HCT116 (cell line): Measurements from ENCODE around the gene TGDS.

Experiments used
- CBX3 ChIP-seq: IDR thresholded peaks from 2 replicates; pipeline ENCODE4 v1.6.1; 2012; ENCODE audit warnings: low read depth
- EZH2 ChIP-seq: fragments of 200-600 bp; sonication (generic); IDR thresholded peaks from 2 replicates; pipeline ENCODE4 v1.6.1; 2017; ENCODE audit warnings: antibody characterized with exemption, mixed run types
- EZH2phosphoT487 ChIP-seq: fragments of 200-600 bp; IDR thresholded peaks from 2 replicates; pipeline ENCODE4 v1.6.1; 2018; ENCODE audit warnings: antibody characterized with exemption, borderline replicate concordance
- JUND ChIP-seq: IDR thresholded peaks from 2 replicates; pipeline ENCODE4 v1.6.1; 2012
- POLR2A ChIP-seq: IDR thresholded peaks from 2 replicates; pipeline ENCODE4 v1.7.0; 2011; ENCODE audit warnings: borderline replicate concordance; ENCODE audit not compliant: insufficient read depth, insufficient read length; ENCODE audit errors: extremely low read depth
- POLR2AphosphoS5 ChIP-seq: IDR thresholded peaks from 2 replicates; pipeline ENCODE4 v1.6.1; 2011; ENCODE audit warnings: mild to moderate bottlenecking, low read depth, low read length, moderate library complexity
- RAD21 ChIP-seq: IDR thresholded peaks from 2 replicates; pipeline ENCODE4 v1.6.1; 2012; ENCODE audit warnings: low read depth, mild to moderate bottlenecking
- SIN3A ChIP-seq: IDR thresholded peaks from 2 replicates; pipeline ENCODE4 v1.6.1; 2012; ENCODE audit warnings: low read depth
- TCF7L2 ChIP-seq: IDR thresholded peaks from 2 replicates; pipeline ENCODE4 v1.7.0; 2011; ENCODE audit warnings: borderline replicate concordance, inconsistent platforms; ENCODE audit not compliant: insufficient read depth, insufficient read length; ENCODE audit errors: extremely low read depth
- YY1 ChIP-seq: IDR thresholded peaks from 2 replicates; pipeline ENCODE4 v1.6.1; 2011; ENCODE audit warnings: low read length, low read depth, moderate library complexity, mild to moderate bottlenecking; ENCODE audit not compliant: insufficient replicate concordance; ENCODE audit errors: extremely low read depth
- ZFX ChIP-seq: fragments of 450-650 bp; IDR thresholded peaks from 2 replicates; pipeline ENCODE4 v1.6.1; 2017
- TF ChIP-seq, protein P1 (sequence below), 3 experiments: fragments of 200-600 bp in 1 of 3; sonication (generic) in 1 of 3; IDR thresholded peaks in 2 of 3; conservative IDR thresholded peaks in 1 of 3; 2 replicates each; pipeline ENCODE4 v1.5.1; 2012 to 2017; ENCODE audit warnings: low read depth in 2 of 3, low read length in 2 of 3, antibody characterized with exemption in 1 of 3, borderline replicate concordance in 1 of 3, control low read depth in 1 of 3, mild to moderate bottlenecking in 1 of 3, mixed read lengths in 1 of 3, mixed run types in 1 of 3, moderate library complexity in 1 of 3; ENCODE audit not compliant: insufficient read depth in 1 of 3
- TF ChIP-seq, protein P2 (sequence below): IDR thresholded peaks from 2 replicates; pipeline ENCODE4 v1.6.1; 2012

DNA sequence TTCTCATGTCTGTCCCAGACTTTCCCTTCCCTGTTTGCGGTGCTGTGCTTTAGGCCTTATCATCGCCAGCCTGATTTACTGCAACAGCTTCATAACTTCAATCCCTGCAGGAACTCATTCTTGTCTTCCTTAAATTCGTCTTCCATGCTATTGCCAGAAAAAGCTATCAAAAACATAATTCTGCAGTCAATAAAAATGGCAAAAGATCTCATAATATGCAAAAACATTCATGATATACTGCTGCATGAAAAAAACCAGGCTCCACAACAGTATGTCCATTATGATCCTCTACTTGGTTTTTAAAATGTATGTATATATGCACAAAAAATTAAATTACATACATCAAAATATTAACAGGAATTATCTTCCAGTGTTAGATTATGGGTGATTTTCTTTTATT, 28.4 kb downstream of the TGDS start:
- TF ChIP-seq, protein P1, sequence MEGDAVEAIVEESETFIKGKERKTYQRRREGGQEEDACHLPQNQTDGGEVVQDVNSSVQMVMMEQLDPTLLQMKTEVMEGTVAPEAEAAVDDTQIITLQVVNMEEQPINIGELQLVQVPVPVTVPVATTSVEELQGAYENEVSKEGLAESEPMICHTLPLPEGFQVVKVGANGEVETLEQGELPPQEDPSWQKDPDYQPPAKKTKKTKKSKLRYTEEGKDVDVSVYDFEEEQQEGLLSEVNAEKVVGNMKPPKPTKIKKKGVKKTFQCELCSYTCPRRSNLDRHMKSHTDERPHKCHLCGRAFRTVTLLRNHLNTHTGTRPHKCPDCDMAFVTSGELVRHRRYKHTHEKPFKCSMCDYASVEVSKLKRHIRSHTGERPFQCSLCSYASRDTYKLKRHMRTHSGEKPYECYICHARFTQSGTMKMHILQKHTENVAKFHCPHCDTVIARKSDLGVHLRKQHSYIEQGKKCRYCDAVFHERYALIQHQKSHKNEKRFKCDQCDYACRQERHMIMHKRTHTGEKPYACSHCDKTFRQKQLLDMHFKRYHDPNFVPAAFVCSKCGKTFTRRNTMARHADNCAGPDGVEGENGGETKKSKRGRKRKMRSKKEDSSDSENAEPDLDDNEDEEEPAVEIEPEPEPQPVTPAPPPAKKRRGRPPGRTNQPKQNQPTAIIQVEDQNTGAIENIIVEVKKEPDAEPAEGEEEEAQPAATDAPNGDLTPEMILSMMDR (IDR thresholded peaks at IDR 0.05 in 2 of 3, conservative IDR thresholded peaks at IDR 0.05 in 1 of 3; ENCODE audit: borderline replicate concordance in 1 of 3, insufficient read depth in 1 of 3, low read depth in 2 of 3, low read length in 2 of 3), result no peak
- TF ChIP-seq EZH2 (no peak), EZH2phosphoT487 (no peak), POLR2A (no peak), POLR2AphosphoS5 (no peak), RAD21 (no peak), TCF7L2 (no peak), JUND (no peak), ZFX (no peak), YY1 (no peak), CBX3 (no peak), SIN3A (no peak)
- TF ChIP-seq, protein P2, sequence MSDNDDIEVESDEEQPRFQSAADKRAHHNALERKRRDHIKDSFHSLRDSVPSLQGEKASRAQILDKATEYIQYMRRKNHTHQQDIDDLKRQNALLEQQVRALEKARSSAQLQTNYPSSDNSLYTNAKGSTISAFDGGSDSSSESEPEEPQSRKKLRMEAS, result no peak
